ENCODE measurements around the gene DNPEP.

DNPEP gene

DNA sequence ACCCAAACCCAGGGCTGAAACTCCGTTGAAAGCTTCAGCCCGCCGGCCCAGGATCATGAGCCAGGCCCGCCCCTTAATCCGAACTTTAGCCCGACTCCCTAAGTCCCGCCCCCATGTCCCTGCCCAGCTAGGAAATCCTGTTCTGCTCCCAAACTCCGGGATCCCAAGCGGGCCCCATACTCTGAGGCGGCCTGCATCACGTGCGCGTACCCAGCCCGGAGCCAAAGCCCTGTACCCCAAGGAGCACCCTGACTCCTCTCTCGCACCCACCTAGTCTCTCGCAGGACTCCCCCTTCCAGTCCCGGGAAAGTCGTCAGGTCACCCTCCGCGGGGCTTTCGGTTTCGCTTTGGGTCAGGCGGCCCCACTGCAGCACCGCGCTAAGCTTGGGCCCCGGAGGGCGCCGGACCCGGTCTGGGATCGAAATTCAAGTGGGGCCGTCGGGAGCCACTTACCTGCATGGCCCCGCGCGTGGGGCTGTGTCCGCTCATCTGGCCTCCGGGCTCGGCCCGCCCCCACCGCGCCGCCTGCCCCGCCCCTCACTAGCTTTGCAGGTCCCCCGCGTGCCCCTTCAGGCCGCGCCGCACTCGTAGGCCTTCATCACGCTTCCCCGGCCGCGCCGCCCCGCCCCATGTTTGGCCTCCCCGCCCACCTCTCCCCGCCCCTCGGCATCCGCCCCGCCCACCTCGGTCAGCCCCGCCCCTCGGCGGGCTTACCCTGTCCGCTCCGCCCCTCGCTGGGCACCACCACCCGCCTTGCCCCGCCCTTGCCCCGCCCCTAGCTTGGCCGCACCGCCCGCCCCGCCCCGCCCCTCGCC lies at the start of gene DNPEP:
DNPEP (minus strand) TSS at position 607 of the 815 bp plus-strand sequence; CDS start at position 489, 118 bp downstream.
- DNase-seq (ENCODE audit: low read depth), result peak; percentile 44

DNA sequence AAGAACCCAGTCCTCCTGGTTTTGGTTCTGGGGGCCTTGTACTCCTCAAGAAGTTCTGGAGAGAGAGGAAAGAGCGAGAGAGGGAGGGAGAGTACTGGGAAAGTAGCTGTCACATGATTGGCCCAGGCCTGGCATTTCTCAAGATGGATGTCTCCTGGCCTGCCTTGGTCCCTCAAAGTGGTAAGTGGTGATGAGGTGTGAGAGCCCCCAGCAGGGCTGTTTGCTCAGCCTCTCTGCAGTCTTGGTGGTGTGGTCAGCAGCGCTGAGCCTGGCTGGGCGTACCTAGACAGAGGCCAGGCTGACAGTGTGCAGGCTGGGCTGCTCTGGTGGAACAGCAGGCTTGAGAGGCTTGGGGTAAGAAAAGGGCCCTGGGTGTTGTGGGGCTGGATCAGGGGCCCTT lies 49.4 kb upstream of the DNPEP start:
- DNase-seq (ENCODE audit: low read depth), result no peak

DNA sequence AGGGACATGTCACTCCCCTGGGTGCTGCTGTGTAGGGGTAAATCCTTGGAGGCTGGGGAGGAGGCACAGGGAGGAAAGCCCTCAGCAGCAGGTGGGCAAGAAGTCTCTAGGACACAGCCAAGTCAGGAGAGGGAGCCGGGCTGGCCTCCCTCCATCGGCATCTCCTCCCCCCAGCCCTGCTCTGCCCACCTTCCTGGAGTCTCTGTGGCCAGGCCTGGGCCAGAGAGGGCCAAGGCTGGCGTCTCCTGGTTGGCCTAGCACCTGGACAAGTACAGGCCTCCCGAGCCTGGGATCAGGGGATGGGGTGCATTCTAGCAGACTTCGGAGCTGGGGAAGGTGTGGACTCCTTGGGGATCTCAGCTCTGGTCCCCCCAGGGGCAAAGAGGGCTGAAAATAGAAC lies 48.8 kb upstream of the DNPEP start:
- no peak for DNase-seq (ENCODE audit: low read depth)

DNA sequence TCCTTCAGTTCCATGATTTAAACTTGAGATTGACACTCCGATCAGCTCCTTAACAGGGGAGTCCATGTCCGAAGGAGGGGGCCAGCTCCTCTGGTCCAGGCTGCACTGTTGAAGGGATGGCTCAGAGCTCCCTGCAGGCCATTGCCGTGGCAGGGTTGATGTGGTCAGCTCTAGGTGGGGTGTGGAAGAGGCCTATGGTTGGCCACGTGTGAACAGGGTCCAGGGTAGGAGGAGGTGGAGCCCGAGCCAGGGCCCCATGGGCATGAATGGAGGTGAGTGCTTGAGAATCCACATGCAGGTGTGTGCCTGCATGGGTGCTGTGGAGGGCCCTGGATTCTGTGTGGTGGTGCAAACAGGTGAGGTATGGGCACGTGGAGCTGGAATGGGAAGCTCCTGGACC lies 48.0 kb upstream of the DNPEP start:
- DNase-seq (ENCODE audit: low read depth), result no peak

DNA sequence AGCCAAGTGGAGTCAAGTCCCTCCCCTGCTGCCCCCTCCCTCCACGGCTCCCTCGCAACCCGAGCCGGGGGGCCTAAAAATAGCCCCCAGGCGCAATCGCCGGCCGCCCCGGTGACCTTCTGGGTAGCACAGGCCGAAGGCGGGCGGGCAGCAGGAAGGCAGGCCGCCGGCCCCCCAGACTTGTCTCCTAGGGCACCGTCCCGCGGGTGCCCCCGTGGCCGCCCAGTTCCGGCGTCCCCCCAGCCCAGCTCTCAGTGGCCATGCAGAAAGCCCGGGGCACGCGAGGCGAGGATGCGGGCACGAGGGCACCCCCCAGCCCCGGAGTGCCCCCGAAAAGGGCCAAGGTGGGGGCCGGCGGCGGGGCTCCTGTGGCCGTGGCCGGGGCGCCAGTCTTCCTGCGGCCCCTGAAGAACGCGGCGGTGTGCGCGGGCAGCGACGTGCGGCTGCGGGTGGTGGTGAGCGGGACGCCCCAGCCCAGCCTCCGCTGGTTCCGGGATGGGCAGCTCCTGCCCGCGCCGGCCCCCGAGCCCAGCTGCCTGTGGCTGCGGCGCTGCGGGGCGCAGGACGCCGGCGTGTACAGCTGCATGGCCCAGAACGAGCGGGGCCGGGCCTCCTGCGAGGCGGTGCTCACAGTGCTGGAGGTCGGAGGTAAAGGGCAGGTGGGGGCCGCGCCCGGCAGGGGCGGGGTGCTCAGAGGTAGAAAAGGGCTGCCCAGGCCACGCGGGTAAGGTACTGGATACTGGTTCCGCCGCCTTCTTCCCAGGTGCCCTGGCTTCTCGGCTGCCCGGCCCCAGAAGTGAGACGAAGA lies 47.2 kb upstream of the DNPEP start, which contains the start of gene SPEG:
SPEG (plus strand) TSS at position 126 of the 808 bp plus-strand sequence; CDS start at position 261, 135 bp downstream.
- no peak for DNase-seq (ENCODE audit: low read depth)

DNA sequence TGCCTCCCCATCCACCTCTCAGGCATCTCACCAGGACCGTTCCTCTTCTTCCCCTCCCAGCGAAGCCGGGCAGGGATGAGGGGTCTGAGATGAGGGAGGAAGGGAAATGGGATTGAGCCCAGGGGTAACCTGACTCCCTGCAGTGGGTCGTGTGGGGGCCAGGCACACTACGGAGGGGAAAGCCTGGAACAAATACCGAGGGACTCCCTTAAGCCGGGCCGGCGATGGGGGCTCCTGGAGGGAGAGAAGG lies 46.7 kb upstream of the DNPEP start:
- no peak for DNase-seq (ENCODE audit: low read depth)

DNA sequence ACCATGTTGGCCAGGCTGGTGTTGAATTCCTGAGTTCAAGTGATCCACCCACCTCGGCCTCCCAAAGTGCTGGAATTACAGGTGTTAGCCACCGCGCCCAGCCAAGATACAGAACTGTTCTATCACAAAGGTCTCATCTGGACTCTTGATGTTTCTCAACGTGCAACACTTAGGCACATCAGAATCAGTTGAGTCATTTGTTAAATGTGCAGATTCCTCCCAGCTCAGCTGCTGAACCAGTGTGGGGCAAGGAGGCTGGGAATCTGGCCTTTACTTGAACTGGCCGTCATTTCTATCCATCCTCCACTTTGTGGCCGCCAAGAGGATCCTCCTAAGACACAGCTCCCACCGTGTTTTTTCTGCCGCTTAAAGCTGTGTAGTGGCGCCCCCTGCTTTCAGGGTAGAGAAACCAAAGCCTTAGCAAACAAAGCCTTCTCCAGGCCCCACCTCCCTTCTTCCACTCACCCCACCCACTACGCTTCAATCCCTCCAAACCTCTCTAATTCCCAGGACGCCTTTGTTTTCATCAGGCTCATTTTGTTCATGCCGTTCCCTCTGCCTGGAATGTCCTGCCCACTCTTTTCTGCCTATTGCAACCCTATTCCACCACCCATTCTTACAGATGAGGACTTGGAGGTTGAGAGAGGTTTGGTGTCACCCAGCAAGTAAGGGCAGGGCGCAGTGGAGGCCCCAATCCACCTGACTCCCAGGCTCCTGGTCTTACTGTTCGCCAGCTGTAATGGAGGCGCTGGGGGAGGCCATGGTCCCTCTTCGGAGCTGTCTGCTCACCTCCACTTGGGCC lies 46.2 kb upstream of the DNPEP start:
- DNase-seq (ENCODE audit: low read depth), result no peak

DNA sequence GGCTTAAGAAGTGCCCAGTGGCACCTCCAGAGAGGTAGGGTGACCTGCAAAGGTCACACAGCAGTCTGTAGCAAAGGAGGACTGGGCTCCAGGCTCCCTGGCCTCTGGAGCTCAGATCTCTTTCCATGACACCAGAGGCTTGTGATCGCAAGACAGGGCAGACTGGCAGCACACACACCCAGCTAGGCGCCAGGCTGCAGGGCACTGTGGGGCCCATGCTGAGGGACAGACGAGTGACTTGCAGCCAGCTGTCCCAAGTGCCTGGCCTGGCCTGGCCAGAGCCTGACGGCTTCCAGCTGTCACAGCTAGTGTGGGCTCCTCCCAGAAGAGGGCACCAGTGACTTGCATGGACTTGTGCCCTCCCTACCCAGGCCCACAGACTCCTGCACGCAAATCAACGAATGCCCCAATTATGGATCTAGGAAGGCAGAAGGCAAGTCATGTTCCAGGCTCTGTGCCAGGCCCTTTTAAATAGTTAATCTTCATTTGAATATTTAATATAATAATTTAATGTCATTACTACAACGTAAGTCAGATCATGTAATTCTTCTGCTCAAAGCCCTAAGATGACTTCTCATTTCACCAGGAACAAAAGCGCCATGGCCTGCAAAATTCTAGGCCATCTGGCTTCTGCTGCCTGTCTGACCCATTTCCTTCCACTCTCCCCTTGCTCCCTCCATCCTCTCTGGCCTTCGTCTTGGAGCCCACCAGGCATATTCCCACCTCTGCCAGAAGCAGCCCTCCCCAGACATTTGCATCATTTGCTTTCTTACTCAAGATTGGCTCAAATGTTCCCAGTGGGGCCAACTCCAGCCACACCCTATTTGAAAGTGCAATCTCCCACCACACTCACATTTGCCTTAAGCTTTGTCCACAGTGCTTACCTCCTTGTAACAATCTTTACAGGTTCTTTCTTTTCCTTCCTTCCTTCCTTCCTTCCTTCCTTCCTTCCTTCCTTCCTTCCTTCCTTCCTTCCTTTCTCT lies 43.2 kb upstream of the DNPEP start:
- no peak for DNase-seq (ENCODE audit: low read depth)

DNA sequence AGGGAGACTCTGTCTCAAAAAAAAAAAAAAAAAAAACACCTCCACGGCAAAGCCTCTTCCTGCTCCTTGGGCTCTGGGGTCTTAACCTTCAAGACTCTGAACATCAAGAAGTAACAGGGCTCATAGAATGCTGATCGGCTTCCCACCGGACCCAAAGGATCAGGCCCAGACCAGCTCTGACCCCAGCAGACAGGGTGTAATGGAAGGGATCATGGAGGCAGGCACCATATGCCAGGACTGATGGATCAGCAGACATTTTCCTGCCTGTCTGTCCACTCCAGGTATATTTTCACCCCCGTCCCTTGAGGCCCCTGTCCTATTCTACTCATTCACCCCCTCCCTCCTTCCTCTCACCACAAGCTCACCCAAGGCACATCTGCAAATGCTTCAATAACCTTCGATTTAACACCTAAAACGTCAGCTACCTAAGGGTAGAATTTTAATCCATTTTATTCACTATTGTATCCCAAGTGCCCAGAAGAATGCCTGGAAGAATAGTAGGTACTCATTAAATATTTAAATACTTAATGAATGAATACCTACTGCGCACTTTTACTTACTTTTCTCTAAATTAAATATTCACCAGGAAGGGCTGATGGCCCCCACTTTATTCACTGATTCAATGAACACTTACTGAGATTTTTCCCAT lies 42.4 kb upstream of the DNPEP start:
- no peak for DNase-seq (ENCODE audit: low read depth)

DNA sequence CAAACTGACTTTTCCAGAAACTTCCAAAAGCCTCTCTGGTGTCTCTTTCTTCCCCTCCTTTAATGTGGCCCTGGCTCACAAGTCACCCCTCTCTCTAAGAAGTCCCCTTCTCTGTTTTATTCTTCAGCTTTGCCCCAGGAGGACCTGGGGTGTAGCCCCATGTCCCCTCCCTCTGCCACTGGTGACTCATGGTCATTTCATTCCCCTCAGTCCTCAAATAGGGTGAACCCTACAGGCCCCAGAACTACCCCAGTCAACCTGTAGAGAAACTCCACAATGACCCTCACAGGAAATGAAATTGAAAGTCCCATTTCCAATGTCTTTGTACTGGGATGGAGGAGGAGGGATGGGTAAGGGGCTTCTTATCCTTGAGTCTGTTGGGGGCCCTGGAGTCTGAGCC lies 40.8 kb upstream of the DNPEP start:
- DNase-seq (ENCODE audit: low read depth), result no peak

DNA sequence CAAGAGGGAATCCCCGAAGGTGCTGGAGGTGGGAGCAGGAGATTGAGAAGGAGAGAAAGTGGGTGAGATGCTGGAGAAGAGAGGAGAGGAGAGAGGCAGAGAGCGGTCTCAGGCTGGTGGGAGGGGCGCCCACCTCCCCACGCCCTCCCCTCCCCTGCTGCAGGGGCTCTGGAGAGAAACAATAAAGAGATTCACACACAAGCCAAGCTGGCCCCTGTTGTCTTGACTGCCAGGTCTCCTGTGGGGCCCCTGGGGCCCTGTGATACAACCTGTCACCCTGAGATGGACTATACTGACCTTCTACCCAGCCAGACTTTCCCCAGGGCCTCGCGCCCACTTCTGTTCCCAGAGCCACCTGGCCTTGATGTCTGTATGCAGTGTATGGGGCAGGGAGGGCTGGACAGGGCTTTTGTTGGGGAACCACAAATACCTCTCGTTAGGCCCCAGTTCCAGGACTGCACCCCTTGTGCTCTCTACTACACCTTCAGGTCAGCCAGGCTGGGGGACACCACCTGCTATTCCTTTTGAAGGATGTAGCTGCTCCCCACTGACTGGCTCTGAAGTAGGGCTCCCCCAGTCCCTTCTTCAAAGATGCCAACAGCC lies 38.9 kb upstream of the DNPEP start:
- DNase-seq (ENCODE audit: low read depth), result no peak

DNA sequence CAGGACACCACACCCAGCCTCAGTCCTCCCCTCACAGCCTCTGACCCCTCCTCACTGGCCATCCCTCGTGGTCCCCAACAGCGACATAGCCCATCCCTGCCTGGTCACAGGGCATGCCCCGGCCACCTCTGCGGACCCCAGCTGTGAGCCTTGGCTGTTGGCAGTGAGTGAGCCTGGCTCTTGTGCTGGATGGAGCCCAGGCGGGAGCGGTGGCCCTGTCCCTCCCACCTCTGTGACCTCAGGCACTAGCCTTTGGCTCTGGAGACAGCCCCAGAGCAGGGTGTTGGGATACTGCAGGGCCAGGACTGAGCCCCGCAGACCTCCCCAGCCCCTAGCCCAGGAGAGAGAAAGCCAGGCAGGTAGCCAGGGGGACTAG lies 38.3 kb upstream of the DNPEP start:
- no peak for DNase-seq (ENCODE audit: low read depth)

DNA sequence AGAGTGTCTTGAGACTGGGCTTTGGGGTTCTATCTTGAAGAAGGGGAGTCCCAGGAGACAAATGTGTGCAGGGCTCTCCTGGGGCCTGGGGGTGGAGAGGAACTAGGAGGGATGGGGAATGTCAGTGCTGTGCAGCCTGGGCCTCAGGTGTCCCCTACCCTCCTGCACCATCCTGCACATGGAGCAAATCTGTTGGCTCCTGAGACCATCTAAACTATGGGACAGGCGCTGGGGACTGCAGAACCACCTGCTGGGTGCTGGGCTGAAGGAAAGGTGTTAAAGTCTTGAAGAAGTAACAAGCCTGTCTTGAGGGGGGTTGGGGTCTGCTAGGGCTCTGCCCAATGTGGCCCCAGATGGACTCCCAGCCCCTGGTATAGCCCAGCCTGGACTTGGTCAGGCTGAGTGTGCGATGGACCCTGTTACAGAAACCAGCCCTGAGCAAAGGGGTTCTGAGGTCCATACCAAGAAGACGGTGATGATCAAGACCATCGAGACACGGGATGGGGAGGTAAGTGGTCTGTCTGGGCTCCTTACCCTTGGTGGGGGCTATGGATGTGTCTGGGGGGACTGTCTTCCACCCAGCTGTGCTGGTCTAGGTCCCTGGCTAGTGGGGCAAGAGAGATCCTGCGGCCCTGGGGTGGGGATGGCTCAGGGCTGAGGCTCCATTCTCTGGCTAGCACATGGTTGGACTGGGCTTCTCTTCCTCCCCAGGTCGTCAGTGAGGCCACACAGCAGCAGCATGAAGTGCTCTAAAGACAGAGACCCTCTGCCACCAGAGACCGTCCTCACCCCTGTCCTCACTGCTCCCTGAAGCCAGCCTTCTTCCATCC lies 37.7 kb upstream of the DNPEP start:
- no peak for DNase-seq (ENCODE audit: low read depth)

DNA sequence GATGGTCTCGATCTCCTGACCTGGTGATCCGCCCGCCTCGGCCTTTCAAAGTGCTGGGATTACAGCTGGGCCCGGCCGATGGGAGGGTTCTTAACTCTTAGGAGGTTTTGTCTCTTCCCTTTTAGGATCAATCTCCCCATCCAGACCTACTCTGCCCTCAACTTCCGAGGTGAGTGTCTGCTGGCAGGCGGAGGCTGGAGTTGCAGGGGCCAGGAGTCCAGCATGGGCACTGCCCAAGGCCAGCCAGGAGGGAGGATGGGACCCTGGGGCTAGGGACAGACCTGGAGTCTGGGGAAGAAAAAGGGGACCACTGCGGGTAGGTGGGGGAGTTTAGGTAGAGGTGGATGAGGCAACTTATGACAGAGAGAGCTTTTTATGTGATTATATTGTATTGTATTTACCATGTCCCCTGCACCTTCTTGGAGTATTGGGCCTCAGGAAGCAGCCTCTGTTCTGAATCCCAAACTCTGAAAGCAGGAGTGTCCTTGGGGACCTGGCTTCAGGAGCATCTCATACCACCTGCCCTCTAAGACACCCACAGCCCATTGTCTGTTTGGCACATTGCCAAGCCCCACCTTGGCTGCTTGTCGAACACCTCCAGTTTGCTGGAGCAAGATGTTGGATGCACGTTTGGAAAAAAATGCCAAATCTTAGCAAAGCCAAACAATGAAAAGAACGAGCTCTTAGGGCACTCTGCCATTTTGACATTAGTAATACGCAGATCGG lies 36.1 kb upstream of the DNPEP start:
- no peak for DNase-seq (ENCODE audit: low read depth)

DNA sequence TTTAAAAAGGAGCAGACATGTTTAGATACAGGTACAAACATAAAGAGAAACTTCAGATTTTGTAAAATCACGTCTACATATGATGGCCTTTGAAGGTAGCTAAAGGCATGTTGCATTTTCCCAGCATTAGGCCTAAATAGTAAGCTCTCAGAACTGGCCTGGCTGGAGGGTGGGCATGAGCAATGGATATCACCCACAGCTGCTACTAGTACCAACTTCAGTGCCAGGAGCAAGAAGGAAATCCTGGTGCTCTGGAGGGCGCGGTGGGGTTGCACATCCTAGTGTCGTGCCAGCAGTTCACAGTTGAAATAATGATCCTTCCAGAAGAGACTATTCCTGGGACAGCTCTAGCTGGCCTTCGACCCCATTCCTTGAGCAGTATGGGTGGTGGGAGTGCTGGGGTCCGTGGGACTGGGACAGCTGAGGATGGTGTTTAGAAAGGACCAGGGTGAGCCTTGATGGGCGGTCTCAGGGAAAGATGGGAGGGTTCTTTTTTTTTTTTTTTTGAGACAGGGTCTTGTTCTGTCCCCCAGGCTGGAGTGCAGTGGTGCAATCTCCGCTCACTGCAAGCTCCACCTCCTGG lies 35.3 kb upstream of the DNPEP start:
- no peak for DNase-seq (ENCODE audit: low read depth)

DNA sequence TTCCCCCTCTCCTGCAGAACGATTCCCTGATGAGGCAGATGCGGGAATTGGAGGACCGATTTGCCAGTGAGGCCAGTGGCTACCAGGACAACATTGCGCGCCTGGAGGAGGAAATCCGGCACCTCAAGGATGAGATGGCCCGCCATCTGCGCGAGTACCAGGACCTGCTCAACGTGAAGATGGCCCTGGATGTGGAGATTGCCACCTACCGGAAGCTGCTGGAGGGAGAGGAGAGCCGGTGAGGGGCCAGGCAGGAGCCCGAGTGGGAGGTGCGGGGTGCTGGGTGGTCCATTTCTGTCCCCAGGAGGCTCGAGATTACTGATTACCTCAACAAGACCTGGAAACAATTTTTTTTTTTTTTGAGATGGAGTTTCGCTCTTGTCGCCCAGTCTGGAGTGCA lies 33.6 kb upstream of the DNPEP start:
- no peak for DNase-seq (ENCODE audit: low read depth)

DNA sequence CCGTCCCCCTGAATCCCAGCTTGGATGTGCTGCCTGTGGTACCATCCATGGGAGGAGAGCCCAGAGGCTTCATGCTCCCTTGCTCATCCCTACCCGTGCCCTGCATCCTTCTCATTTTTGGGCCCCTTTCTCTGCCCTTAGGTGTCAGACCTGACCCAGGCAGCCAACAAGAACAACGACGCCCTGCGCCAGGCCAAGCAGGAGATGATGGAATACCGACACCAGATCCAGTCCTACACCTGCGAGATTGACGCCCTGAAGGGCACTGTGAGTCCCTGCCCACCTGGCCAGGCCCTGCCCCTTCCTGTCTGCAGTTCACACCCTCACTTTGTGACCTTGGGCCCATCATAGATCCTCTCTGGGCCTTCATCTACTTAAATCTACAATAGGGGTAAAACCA lies 33.0 kb upstream of the DNPEP start:
- DNase-seq (ENCODE audit: low read depth), result no peak

DNA sequence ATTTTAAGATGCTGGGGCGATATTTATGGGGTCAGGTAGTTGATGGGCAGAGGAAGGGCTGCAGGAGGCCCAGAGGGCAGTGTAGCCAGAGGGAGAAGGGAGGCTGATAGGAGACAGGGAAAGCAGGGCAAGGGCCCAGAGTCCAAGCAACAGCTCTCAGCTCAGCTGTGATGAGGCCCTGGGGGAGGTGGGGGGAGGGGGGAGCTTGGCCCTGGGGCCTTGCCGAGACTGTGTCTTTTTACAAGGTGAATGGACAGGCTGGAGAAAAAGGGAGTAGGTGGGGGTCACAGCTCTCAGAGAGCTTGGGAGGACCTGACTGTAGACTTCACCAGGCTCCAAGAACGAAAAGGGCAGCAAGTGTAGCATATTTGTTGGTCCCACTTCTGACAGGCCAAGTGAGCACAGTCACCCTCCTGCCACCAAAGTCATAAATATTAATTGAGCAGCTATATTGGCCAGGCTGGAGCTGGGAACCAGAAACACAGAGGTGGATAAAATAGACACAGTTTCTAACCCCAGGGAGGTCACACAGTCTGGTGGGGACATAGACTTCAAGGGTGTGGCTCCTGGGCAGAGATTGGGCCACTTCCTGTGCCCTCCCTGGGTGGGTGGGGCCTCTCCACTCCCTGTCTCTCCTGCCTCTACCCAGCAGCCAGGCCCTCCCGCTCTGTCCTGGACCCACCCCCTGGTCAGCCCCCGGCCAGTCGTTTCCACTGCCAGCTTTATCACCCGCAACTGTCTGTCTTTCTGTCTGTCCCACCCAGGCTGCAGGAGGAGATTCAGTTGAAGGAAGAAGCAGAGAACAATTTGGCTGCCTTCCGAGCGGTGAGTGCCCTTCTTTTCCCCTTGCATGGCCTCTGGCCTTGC lies 31.9 kb upstream of the DNPEP start:
- DNase-seq (ENCODE audit: low read depth), result no peak

Data from non-pigmented ciliary epithelial cell (primary cell).